ENCODE results near the gene NR2C2.
A peak's percentile ranks its signal among the peaks of the same experiment; 100 is the strongest.

GRCh38 chr3:14925729-14926591 lies 21.4 kb upstream of the NR2C2 start:
- TF ChIP-seq POLR2A (IDR thresholded peaks at IDR 0.05) (no peak), POLR2AphosphoS5 (IDR thresholded peaks at IDR 0.05; ENCODE audit: insufficient read depth in 1 of 2, low read depth in 1 of 2) (no peak)
- TF ChIP-seq, protein P1, sequence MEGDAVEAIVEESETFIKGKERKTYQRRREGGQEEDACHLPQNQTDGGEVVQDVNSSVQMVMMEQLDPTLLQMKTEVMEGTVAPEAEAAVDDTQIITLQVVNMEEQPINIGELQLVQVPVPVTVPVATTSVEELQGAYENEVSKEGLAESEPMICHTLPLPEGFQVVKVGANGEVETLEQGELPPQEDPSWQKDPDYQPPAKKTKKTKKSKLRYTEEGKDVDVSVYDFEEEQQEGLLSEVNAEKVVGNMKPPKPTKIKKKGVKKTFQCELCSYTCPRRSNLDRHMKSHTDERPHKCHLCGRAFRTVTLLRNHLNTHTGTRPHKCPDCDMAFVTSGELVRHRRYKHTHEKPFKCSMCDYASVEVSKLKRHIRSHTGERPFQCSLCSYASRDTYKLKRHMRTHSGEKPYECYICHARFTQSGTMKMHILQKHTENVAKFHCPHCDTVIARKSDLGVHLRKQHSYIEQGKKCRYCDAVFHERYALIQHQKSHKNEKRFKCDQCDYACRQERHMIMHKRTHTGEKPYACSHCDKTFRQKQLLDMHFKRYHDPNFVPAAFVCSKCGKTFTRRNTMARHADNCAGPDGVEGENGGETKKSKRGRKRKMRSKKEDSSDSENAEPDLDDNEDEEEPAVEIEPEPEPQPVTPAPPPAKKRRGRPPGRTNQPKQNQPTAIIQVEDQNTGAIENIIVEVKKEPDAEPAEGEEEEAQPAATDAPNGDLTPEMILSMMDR (IDR thresholded peaks at IDR 0.05): peak; percentile 7 to 51 (median 41)
